SK-N-SH treated with all-trans-retinoic acid at 6 μM for 48 hours (cell line): ENCODE data around the gene CORO1C.

Experiments
- ATAC-seq: fragments of 200-7000 bp; cut with Tn5 transposase; 3 replicates; pipeline ENCODE4 v1.9.1; 2020; ENCODE audit warnings: mild to moderate bottlenecking, moderate library complexity
- ARNTL ChIP-seq: fragments of 450-650 bp; formaldehyde crosslinking; IDR thresholded peaks from 2 replicates; pipeline ENCODE4 v1.5.0; 2020; ENCODE audit warnings: low read depth, mild to moderate bottlenecking, moderate library complexity, borderline replicate concordance
- BACH2 ChIP-seq: fragments of 250-450 bp; sonication (Bioruptor Pico); IDR thresholded peaks from 2 replicates; pipeline ENCODE4 v1.9.0; 2021; ENCODE audit warnings: mild to moderate bottlenecking, borderline replicate concordance
- CSDC2 ChIP-seq: fragments of 250-450 bp; sonication (Bioruptor Pico); IDR thresholded peaks from 2 replicates; pipeline ENCODE4 v1.5.0; 2020; ENCODE audit warnings: mild to moderate bottlenecking, moderate library complexity
- ESRRG ChIP-seq: fragments of 250-450 bp; sonication (Bioruptor Pico); IDR thresholded peaks from 2 replicates; pipeline ENCODE4 v1.6.1; 2021; ENCODE audit warnings: mild to moderate bottlenecking
- GLIS3 ChIP-seq: fragments of 250-450 bp; sonication (Bioruptor Pico); IDR thresholded peaks from 2 replicates; pipeline ENCODE4 v1.5.0; 2020; ENCODE audit warnings: mild to moderate bottlenecking, moderate library complexity
- ISL1 ChIP-seq: fragments of 250-450 bp; sonication (Bioruptor Pico); IDR thresholded peaks from 2 replicates; pipeline ENCODE4 v2.1.2; 2022; ENCODE audit warnings: mild to moderate bottlenecking, moderate library complexity
- OSR1 ChIP-seq: fragments of 250-450 bp; sonication (Bioruptor Pico); IDR thresholded peaks from 2 replicates; pipeline ENCODE4 v1.8.0; 2022; ENCODE audit warnings: moderate library complexity, mild to moderate bottlenecking, inconsistent platforms
- PPARA ChIP-seq: fragments of 250-450 bp; sonication (Bioruptor Pico); IDR thresholded peaks from 2 replicates; pipeline ENCODE4 v1.5.0; 2020; ENCODE audit warnings: mild to moderate bottlenecking, borderline replicate concordance
- RARB ChIP-seq: fragments of 250-450 bp; sonication (Bioruptor Pico); IDR thresholded peaks from 2 replicates; pipeline ENCODE4 v1.8.0; 2021; ENCODE audit warnings: mild to moderate bottlenecking, moderate library complexity
- TCF4 ChIP-seq: fragments of 250-450 bp; sonication (Bioruptor Pico); IDR thresholded peaks from 2 replicates; pipeline ENCODE4 v1.8.0; 2021; ENCODE audit warnings: mild to moderate bottlenecking, moderate library complexity, borderline replicate concordance
- TOX ChIP-seq: fragments of 250-450 bp; sonication (Bioruptor Pico); IDR thresholded peaks from 2 replicates; pipeline ENCODE4 v1.8.0; 2021; ENCODE audit warnings: mild to moderate bottlenecking, moderate library complexity, borderline replicate concordance
- ZC3H10 ChIP-seq: fragments of 250-450 bp; sonication (Bioruptor Pico); IDR thresholded peaks from 2 replicates; pipeline ENCODE4 v1.5.1; 2021; ENCODE audit warnings: mild to moderate bottlenecking, moderate library complexity
- ZFP3 ChIP-seq: fragments of 250-450 bp; sonication (Bioruptor Pico); IDR thresholded peaks from 2 replicates; pipeline ENCODE4 v1.5.0; 2020; ENCODE audit warnings: mild to moderate bottlenecking, moderate library complexity
- ZFP30 ChIP-seq: fragments of 450-650 bp; formaldehyde crosslinking; IDR thresholded peaks from 2 replicates; pipeline ENCODE4 v1.5.0; 2022; ENCODE audit warnings: mild to moderate bottlenecking, moderate library complexity
- ZNF565 ChIP-seq: fragments of 450-650 bp; formaldehyde crosslinking; conservative IDR thresholded peaks from 2 replicates; pipeline ENCODE4 v1.5.0; 2020; ENCODE audit warnings: low read depth, mild to moderate bottlenecking, moderate library complexity
- ZNF70 ChIP-seq: fragments of 450-650 bp; formaldehyde crosslinking; IDR thresholded peaks from 2 replicates; pipeline ENCODE4 v1.5.0; 2020; ENCODE audit warnings: mild to moderate bottlenecking, moderate library complexity
- ZNF8 ChIP-seq: fragments of 450-650 bp; formaldehyde crosslinking; IDR thresholded peaks from 2 replicates; pipeline ENCODE4 v1.5.0; 2020; ENCODE audit warnings: mild to moderate bottlenecking, moderate library complexity
- TF ChIP-seq, protein P1 (sequence below): fragments of 250-450 bp; sonication (Bioruptor Pico); IDR thresholded peaks from 2 replicates; pipeline ENCODE4 v1.5.1; 2021; ENCODE audit warnings: mild to moderate bottlenecking, moderate library complexity
- TF ChIP-seq, protein P2 (sequence below): fragments of 250-450 bp; sonication (Bioruptor Pico); IDR thresholded peaks from 2 replicates; pipeline ENCODE4 v1.8.0; 2020; ENCODE audit warnings: mild to moderate bottlenecking, moderate library complexity, borderline replicate concordance
- TF ChIP-seq, protein P3 (sequence below): fragments of 250-450 bp; sonication (Bioruptor Pico); IDR thresholded peaks from 2 replicates; pipeline ENCODE4 v1.5.0; 2020; ENCODE audit warnings: mild to moderate bottlenecking, moderate library complexity
- TF ChIP-seq, protein P4 (sequence below): fragments of 250-450 bp; sonication (Bioruptor Pico); IDR thresholded peaks from 2 replicates; pipeline ENCODE4 v1.8.0; 2021; ENCODE audit warnings: low read depth, mild to moderate bottlenecking, moderate library complexity, borderline replicate concordance
- TF ChIP-seq, protein P5 (sequence below): fragments of 250-450 bp; sonication (Bioruptor Pico); IDR thresholded peaks from 2 replicates; pipeline ENCODE4 v1.5.1; 2020; ENCODE audit warnings: low read depth, mild to moderate bottlenecking, moderate library complexity

CORO1C gene

DNA sequence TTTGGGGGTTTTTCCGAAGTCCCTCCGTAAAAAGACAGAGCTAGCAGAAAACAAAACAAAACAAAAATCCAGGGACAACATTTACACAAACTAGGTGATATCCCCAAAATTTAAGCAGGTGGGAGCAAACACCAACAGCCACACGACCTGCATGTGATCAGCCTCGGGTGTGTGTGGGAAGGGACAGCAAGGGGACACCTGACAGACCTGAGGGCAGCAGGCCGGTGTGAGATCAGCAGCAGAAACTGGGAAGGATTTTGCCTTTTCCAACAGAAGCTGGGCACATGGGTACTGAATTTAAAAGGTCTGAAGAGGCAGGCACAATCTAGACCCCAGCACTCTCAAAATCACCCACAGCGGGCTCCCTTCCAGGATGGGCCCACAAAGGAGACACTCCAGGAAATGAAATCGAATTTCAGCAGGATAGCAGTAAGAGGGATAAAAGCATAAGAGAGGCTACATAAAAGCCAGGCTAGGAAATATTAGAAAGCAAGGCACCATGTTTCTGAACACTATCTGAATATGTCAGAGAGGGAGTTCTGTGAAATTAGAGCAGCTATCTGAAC lies 61.2 kb downstream of the CORO1C start:
- ATAC-seq: no peak
- TF ChIP-seq ZNF70 (CRISPR knock-in tag): no peak
- no peak for TF ChIP-seq ZNF565
- TF ChIP-seq, protein P1, sequence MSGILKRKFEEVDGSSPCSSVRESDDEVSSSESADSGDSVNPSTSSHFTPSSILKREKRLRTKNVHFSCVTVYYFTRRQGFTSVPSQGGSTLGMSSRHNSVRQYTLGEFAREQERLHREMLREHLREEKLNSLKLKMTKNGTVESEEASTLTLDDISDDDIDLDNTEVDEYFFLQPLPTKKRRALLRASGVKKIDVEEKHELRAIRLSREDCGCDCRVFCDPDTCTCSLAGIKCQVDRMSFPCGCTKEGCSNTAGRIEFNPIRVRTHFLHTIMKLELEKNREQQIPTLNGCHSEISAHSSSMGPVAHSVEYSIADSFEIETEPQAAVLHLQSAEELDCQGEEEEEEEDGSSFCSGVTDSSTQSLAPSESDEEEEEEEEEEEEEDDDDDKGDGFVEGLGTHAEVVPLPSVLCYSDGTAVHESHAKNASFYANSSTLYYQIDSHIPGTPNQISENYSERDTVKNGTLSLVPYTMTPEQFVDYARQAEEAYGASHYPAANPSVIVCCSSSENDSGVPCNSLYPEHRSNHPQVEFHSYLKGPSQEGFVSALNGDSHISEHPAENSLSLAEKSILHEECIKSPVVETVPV (CRISPR knock-in tag): no peak
- no peak for TF ChIP-seq ZC3H10 (CRISPR knock-in tag)
- TF ChIP-seq, protein P2, sequence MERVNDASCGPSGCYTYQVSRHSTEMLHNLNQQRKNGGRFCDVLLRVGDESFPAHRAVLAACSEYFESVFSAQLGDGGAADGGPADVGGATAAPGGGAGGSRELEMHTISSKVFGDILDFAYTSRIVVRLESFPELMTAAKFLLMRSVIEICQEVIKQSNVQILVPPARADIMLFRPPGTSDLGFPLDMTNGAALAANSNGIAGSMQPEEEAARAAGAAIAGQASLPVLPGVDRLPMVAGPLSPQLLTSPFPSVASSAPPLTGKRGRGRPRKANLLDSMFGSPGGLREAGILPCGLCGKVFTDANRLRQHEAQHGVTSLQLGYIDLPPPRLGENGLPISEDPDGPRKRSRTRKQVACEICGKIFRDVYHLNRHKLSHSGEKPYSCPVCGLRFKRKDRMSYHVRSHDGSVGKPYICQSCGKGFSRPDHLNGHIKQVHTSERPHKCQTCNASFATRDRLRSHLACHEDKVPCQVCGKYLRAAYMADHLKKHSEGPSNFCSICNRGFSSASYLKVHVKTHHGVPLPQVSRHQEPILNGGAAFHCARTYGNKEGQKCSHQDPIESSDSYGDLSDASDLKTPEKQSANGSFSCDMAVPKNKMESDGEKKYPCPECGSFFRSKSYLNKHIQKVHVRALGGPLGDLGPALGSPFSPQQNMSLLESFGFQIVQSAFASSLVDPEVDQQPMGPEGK (CRISPR knock-in tag): no peak
- TF ChIP-seq, protein P3, sequence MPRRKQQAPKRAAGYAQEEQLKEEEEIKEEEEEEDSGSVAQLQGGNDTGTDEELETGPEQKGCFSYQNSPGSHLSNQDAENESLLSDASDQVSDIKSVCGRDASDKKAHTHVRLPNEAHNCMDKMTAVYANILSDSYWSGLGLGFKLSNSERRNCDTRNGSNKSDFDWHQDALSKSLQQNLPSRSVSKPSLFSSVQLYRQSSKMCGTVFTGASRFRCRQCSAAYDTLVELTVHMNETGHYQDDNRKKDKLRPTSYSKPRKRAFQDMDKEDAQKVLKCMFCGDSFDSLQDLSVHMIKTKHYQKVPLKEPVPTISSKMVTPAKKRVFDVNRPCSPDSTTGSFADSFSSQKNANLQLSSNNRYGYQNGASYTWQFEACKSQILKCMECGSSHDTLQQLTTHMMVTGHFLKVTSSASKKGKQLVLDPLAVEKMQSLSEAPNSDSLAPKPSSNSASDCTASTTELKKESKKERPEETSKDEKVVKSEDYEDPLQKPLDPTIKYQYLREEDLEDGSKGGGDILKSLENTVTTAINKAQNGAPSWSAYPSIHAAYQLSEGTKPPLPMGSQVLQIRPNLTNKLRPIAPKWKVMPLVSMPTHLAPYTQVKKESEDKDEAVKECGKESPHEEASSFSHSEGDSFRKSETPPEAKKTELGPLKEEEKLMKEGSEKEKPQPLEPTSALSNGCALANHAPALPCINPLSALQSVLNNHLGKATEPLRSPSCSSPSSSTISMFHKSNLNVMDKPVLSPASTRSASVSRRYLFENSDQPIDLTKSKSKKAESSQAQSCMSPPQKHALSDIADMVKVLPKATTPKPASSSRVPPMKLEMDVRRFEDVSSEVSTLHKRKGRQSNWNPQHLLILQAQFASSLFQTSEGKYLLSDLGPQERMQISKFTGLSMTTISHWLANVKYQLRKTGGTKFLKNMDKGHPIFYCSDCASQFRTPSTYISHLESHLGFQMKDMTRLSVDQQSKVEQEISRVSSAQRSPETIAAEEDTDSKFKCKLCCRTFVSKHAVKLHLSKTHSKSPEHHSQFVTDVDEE (CRISPR knock-in tag): no peak
- no peak for TF ChIP-seq TCF4 (CRISPR knock-in tag)
- TF ChIP-seq, protein P4, sequence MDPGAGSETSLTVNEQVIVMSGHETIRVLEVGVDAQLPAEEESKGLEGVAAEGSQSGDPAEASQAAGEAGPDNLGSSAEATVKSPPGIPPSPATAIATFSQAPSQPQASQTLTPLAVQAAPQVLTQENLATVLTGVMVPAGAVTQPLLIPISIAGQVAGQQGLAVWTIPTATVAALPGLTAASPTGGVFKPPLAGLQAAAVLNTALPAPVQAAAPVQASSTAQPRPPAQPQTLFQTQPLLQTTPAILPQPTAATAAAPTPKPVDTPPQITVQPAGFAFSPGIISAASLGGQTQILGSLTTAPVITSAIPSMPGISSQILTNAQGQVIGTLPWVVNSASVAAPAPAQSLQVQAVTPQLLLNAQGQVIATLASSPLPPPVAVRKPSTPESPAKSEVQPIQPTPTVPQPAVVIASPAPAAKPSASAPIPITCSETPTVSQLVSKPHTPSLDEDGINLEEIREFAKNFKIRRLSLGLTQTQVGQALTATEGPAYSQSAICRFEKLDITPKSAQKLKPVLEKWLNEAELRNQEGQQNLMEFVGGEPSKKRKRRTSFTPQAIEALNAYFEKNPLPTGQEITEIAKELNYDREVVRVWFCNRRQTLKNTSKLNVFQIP (CRISPR knock-in tag): no peak
- no peak for TF ChIP-seq ZFP3
- TF ChIP-seq CSDC2 (CRISPR knock-in tag): no peak
- TF ChIP-seq ARNTL: no peak
- TF ChIP-seq OSR1: no peak
- no peak for TF ChIP-seq ZNF8 (CRISPR knock-in tag)
- TF ChIP-seq ESRRG (CRISPR knock-in tag): no peak
- TF ChIP-seq ISL1 (CRISPR knock-in tag): no peak
- TF ChIP-seq RARB: no peak
- no peak for TF ChIP-seq TOX (CRISPR knock-in tag)
- no peak for TF ChIP-seq GLIS3
- TF ChIP-seq BACH2 (CRISPR knock-in tag): no peak

DNA sequence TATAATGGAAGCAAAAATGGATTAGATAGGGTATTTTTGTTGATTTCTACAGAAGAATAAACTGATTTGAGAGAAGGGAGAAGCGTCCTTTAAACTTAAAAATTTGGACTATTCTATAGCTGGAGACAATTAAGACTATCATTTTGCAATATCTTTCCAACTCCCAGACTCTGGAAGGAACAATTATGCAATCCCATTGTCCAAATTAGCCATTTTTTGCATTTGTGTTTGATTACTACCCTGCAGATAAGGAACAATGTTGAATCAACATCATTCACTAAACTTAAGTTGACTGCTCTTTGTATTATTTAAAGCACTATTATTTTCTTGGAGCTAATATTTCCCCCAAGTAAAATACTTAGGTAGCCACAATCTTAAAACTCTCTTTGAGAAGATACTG lies 62.8 kb downstream of the CORO1C start:
- TF ChIP-seq ZNF70 (CRISPR knock-in tag) (no peak), BACH2 (CRISPR knock-in tag) (no peak), PPARA (CRISPR knock-in tag) (no peak), CSDC2 (CRISPR knock-in tag) (no peak), ZNF8 (CRISPR knock-in tag) (no peak), ZFP30 (no peak), ISL1 (CRISPR knock-in tag) (no peak), ESRRG (CRISPR knock-in tag) (no peak), ZFP3 (no peak), RARB (no peak)
- TF ChIP-seq, protein P5, sequence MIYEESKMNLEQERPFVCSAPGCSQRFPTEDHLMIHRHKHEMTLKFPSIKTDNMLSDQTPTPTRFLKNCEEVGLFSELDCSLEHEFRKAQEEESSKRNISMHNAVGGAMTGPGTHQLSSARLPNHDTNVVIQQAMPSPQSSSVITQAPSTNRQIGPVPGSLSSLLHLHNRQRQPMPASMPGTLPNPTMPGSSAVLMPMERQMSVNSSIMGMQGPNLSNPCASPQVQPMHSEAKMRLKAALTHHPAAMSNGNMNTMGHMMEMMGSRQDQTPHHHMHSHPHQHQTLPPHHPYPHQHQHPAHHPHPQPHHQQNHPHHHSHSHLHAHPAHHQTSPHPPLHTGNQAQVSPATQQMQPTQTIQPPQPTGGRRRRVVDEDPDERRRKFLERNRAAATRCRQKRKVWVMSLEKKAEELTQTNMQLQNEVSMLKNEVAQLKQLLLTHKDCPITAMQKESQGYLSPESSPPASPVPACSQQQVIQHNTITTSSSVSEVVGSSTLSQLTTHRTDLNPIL (CRISPR knock-in tag): no peak
- TF ChIP-seq, protein P4 (CRISPR knock-in tag): no peak
- TF ChIP-seq, protein P2 (CRISPR knock-in tag): no peak
- TF ChIP-seq, all 23 proteins: peak for 0
- ATAC-seq: no peak
